ENCODE measurements around the gene RHBDF1. TPM values are rescaled to one million over a fixed set of nuclear protein-coding genes. Genes with fewer than 3 reads are reported as not detected.

The RHBDF1 gene
- 60.1 and 80.1 TPM in 2 replicates for total RNA-seq

GRCh38 chr16:72561-73548 lies at the start of gene RHBDF1:
Gene RHBDF1, minus strand, starts transcription at chr16:72631. Its CDS starts 7,616 bp downstream, at chr16:65015.

GRCh38 chr16:77807-78443 lies 5.5 kb upstream of the RHBDF1 start, which contains the start of gene MPG:
Gene MPG, plus strand, starts transcription at chr16:78225. Its CDS starts 85 bp downstream, at chr16:78310.

GRCh38 chr16:53346-54236 lies 18.8 kb downstream of the RHBDF1 start, which contains the start of the genes POLR3K and SNRNP25:
Gene POLR3K, minus strand, starts transcription at chr16:53608. Its CDS starts 22 bp downstream, at chr16:53586.
Gene SNRNP25, plus strand, starts transcription at chr16:53828. Its CDS starts 189 bp downstream, at chr16:54017.

Other genes with a start within 250 kb of the RHBDF1 start
- 2.0 and 3.6 TPM in 2 replicates for gene POLR3K, start 19.0 kb downstream of the RHBDF1 start, total RNA-seq
- gene SNRNP25, start 18.8 kb downstream of the RHBDF1 start, total RNA-seq: 21.3 and 37.1 TPM in 2 replicates
- gene MPG, start 5.6 kb upstream of the RHBDF1 start, total RNA-seq: 220 and 355 TPM in 2 replicates
- 20.5 and 22.4 TPM in 2 replicates for gene NPRL3, start 66.0 kb upstream of the RHBDF1 start, total RNA-seq
- gene HBZ, start 80.0 kb upstream of the RHBDF1 start, total RNA-seq: not detected in 2 replicates
- not detected in 2 replicates for gene HBM, start 93.3 kb upstream of the RHBDF1 start, total RNA-seq
- 0.44 and 0.83 TPM in 2 replicates for gene HBA2, start 100.2 kb upstream of the RHBDF1 start, total RNA-seq
- not detected in 2 replicates for gene HBA1, start 104.0 kb upstream of the RHBDF1 start, total RNA-seq
- not detected in 2 replicates for gene HBQ1, start 107.8 kb upstream of the RHBDF1 start, total RNA-seq
- 33.6 and 48.4 TPM in 2 replicates for gene LUC7L, start 156.8 kb upstream of the RHBDF1 start, total RNA-seq
- 66.8 and 71.5 TPM in 2 replicates for gene FAM234A, start 162.2 kb upstream of the RHBDF1 start, total RNA-seq
- 1.9 and 10.6 TPM in 2 replicates for gene RGS11, start 203.3 kb upstream of the RHBDF1 start, total RNA-seq
- gene ARHGDIG, start 208.0 kb upstream of the RHBDF1 start, total RNA-seq: 0.73 and 0.99 TPM in 2 replicates
- not detected in 2 replicates for gene PDIA2, start 210.5 kb upstream of the RHBDF1 start, total RNA-seq

All from smooth muscle cell of trachea (primary cell).